ENCODE measurements around the gene CD247.
"Not testable (repeated sequence)": the region's sequence is repeated elsewhere in the genome, so short reads cannot be mapped to it uniquely, and the experiment has no call there.

Gene CD247

GRCh38 chr1:167518331-167518700 is at the start of gene CD247:
CD247 (minus strand) TSS chr1:167518529; CDS start chr1:167518465, 64 bp downstream.
- DNase-seq (ENCODE audit: low read depth in 2 of 2): no peak

GRCh38 chr1:167567663-167568062 is 49.3 kb upstream of the CD247 start:
- DNase-seq (ENCODE audit: low read depth in 2 of 2): no peak

DNA sequence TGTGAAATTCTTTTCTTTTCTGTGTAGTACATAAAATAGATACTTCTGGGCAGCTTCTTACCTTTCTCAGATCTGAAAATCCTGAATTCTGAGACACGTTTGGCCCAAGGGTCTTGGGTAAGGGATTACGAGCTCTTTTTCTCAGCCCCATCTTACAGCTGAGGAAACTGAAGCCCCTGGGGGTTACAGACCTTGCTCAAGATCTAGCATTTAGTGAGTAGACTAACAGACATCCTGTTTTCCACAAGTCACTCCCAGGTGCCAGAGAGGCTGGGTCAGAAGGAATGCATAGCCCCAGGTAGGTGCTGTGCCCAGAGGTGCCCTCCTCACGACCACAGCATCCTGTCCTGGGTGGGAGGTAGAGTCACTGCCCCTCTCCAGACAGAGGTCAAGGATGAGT is 48.4 kb upstream of the CD247 start:
- DNase-seq (ENCODE audit: low read depth in 2 of 2): no peak

- DNase-seq (ENCODE audit: low read depth in 2 of 2): no peak
Observed at GRCh38 chr1:167565922-167566321, 47.6 kb upstream of the CD247 start.

- DNase-seq (ENCODE audit: low read depth in 2 of 2): no peak
Observed at GRCh38 chr1:167564612-167565270, 46.4 kb upstream of the CD247 start.

DNA sequence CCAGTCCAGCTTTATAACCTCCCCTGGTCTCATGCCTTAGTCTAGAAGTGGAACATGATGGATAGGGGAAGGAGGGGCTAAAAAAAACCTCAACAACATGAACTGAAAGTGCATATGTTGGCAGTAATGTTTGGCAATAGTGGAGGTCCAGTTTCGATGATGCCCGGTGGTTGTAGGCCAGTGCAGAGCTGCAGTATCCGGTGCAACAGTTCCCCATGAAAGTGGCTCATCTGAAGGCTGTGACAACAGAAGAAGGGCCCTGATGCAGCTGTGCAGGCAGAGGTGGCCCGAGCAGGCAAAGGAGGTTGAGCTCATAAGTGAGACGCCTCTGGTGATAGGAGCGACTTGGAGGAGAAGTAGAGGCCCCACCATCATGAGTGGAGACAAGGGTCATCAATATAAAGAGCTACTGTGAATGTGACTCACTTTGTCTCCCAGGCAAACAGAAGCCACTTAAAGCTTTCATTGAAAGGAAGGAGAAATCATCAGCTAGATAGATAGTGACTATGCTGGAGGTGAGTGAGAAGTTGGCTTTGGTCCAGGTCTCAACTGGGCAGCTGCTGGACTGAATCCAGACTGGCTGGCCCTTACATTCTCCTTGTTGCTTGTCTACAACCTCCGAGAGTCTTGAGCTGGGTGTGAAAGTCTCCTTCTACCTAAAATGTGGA is 45.4 kb upstream of the CD247 start:
- DNase-seq (ENCODE audit: low read depth in 2 of 2): no peak

- DNase-seq (ENCODE audit: low read depth in 2 of 2): peak in 1 of 2 experiments; percentile 6
Observed at GRCh38 chr1:167562702-167563101, 44.4 kb upstream of the CD247 start.

DNA sequence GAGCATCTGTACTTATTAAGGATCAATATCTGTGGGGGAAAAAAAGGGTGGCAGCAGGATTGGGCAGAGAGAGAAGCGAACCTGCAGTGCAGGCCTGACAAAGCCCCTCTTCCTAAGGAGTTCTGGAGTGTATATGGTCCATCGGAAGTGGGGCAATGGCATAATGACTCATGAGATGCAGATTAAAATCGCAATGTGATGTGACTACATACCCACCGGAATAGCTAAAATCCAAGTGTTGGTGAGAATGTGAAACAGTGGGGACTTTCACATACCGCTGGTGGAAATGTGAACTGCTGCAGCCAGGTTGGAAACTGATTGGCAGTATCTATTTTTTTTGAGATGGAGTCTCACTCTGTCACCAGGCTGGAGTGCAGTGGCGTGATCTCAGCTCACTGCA is 43.4 kb upstream of the CD247 start:
- no peak for DNase-seq (ENCODE audit: low read depth in 2 of 2)

DNA sequence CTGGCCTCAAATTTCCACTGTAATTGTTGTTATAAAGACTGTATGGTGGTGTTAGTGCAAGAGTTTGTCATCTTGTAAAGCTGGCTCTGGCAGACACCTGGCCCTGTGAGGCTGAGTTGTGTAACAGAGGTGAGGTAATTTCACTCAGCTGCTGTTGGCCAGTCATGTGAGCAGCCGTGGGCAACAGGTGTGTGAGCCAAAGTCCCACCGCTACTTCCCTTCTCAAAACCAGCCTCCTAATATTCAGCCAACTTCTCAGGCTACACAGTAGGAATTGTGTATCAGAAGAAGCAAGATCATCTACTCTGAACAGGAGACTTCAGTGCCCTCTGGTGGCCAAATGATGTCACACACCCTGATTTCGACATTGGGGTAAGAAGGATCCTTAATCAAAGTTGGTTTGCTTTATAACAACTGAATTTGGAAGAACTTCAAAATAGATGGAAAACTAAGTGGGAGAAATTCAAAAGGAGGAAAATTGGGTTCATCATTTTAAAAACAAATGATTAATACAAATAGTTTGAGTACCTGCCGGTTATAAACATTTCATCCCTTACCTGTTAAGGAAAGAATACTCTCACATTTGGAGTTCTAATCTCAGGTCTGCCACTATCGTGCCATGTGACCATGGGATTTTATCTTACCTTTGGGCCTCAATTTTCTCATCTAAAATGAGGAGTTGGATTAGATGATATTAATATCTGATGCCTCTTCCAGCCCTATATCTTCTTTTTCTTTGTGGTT is 37.8 kb upstream of the CD247 start:
- no peak for DNase-seq (ENCODE audit: low read depth in 2 of 2)

GRCh38 chr1:167555072-167555471 is 36.7 kb upstream of the CD247 start:
- not testable (repeated sequence) for DNase-seq (ENCODE audit: low read depth in 2 of 2)

- DNase-seq (ENCODE audit: low read depth in 2 of 2): no peak
Observed at GRCh38 chr1:167554028-167554779, 35.9 kb upstream of the CD247 start.

- DNase-seq (ENCODE audit: low read depth in 2 of 2): peak; percentile 65 to 72
Observed at GRCh38 chr1:167553136-167554027, 35.1 kb upstream of the CD247 start, which contains the start of gene CREG1. CREG1 (minus strand) TSS chr1:167553762.

DNA sequence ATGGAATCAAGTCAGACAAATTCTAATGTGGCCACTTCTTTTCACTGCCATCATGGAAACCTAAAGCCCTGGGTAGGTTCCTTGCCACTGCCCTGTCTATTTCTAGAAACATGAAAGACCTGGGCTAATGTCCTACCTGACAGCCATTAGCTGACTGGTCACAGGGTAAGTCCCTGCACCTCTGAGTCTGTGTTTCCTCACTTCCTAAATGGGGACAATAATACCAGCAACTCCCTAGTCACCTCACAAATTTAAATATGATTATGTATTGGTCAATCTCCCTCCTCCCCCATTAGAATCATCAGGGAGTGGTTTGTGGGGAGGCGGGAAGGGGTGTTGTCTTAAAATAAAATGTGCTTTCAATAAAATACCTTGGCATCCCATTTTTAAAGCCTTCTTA is 33.0 kb upstream of the CD247 start:
- DNase-seq (ENCODE audit: low read depth in 2 of 2): no peak

GRCh38 chr1:167548059-167548932 is 30.0 kb upstream of the CD247 start:
- DNase-seq (ENCODE audit: low read depth in 2 of 2): no peak

GRCh38 chr1:167546935-167547334 is 28.6 kb upstream of the CD247 start:
- no peak for DNase-seq (ENCODE audit: low read depth in 2 of 2)

GRCh38 chr1:167545349-167545748 is 27.0 kb upstream of the CD247 start:
- no peak for DNase-seq (ENCODE audit: low read depth in 2 of 2)

- DNase-seq (ENCODE audit: low read depth in 2 of 2): no peak
Observed at GRCh38 chr1:167544447-167545093, 26.2 kb upstream of the CD247 start.

GRCh38 chr1:167543199-167543990 is 25.1 kb upstream of the CD247 start:
- no peak for DNase-seq (ENCODE audit: low read depth in 2 of 2)

Measured in fibroblast of skin of left quadriceps (primary cell).